Activated CD8-positive, alpha-beta T cell treated with anti-CD3 and anti-CD28 coated beads for 36 hours (primary cell): ENCODE results near the gene LTA. TPM values are rescaled to one million over a fixed set of nuclear protein-coding genes. Genes with fewer than 3 reads are reported as not detected.
"Not testable (repeated sequence)": the region's sequence is repeated elsewhere in the genome, so short reads cannot be mapped to it uniquely, and the experiment has no call there.

ENCODE experiments used
- ATAC-seq: fragments of 200-7000 bp; cut with Tn5 transposase; one replicate; pipeline ENCODE4 v1.10.0; 2021; ENCODE audit warnings: mild to moderate bottlenecking, moderate library complexity
- CTCF ChIA-PET: fragments of 350-600 bp; sonication (Branson Sonifier 250); formaldehyde crosslinking; loops from one replicate; lab custom pipeline; 2021; ENCODE audit warnings: antibody characterized with exemption; lab: Charles Lee
- POLR2A ChIA-PET: fragments of 350-600 bp; sonication (Branson Sonifier 250); formaldehyde crosslinking; loops from one replicate; lab custom pipeline; 2021; ENCODE audit warnings: antibody characterized with exemption; lab: Charles Lee
- DNase-seq: peaks from one replicate; pipeline ENCODE4 v3.0.0-alpha.2; 2020
- H3K27ac Mint-ChIP-seq: one replicate; pipeline ENCODE4 v1.8.0; 2021; ENCODE audit warnings: mild to moderate bottlenecking, mixed read lengths
- H3K27me3 Mint-ChIP-seq: one replicate; pipeline ENCODE4 v1.8.0; 2021; ENCODE audit warnings: mixed read lengths
- H3K36me3 Mint-ChIP-seq: one replicate; pipeline ENCODE4 v1.8.0; 2021; ENCODE audit warnings: low read depth, mixed read lengths
- H3K4me1 Mint-ChIP-seq: one replicate; pipeline ENCODE4 v1.8.0; 2021; ENCODE audit warnings: low read depth, mixed read lengths
- H3K4me3 Mint-ChIP-seq: one replicate; pipeline ENCODE4 v1.8.0; 2021; ENCODE audit warnings: mild to moderate bottlenecking, moderate library complexity, mixed read lengths
- H3K9me3 Mint-ChIP-seq: one replicate; pipeline ENCODE4 v1.8.0; 2021; ENCODE audit warnings: mixed read lengths
- CTCF ChIP-seq: fragments of 200-600 bp; IDR thresholded peaks from one replicate; pipeline ENCODE4 v1.8.0; 2022; ENCODE audit warnings: antibody characterized with exemption, mild to moderate bottlenecking
- intact Hi-C: fragments of 100-400 bp; cut with micrococcal nuclease; formaldehyde crosslinking; loops from one replicate; pipeline ENCODE4 v1.10.0; 2022
- total RNA-seq, 2 experiments: library from RNA; stranded (reverse); gene quantifications; one replicate each; pipeline ENCODE4 v1.2.3, GENCODE V29; 2021

The LTA gene
- total RNA-seq, 2 experiments from 2014 or later: 713 to 724 TPM

GRCh38 chr6:31586599-31587281 lies 14.7 kb downstream of the LTA start:
- TF ChIP-seq CTCF: no peak
- Mint-ChIP-seq H3K9me3 (no peaks in the 10 kb centered on the region), H3K27ac (peak overlapping the region; percentile 96), H3K27me3 (no peaks in the 10 kb centered on the region), H3K4me3 (peak overlapping the region; percentile 76), H3K4me1 (peaks cover 65% of the 10 kb centered on the region), H3K36me3 (peaks cover 30% of the 10 kb centered on the region)
- ATAC-seq (peak; percentile 36), DNase-seq (peak; percentile 57)
- intact Hi-C loops: no loop called here
- ChIA-PET CTCF (interaction anchor here (1.4 to 56.2 kb wide), 3 partner anchors 5 to 92 kb away, joined by 3 to 2542 read pairs (median 2542); partner anchors contain the start of genes ATP6V1G2, DDX39B, LST1 and LTA), POLR2A (interaction anchor here (0.9 to 35.7 kb wide), 9 partner anchors 3 to 277 kb away, joined by 3 to 1181 read pairs (median 4); partner anchors contain the start of genes ATP6V1G2, DDX39B, GPANK1 and LST1)

GRCh38 chr6:31587791-31588777 lies 16.0 kb downstream of the LTA start:
- intact Hi-C loops: no loop called here
- Mint-ChIP-seq H3K36me3 (peaks cover 20% of the 10 kb centered on the region), H3K9me3 (no peaks in the 10 kb centered on the region), H3K27ac (peak overlapping the region; percentile 96), H3K4me1 (peaks cover 67% of the 10 kb centered on the region), H3K27me3 (no peaks in the 10 kb centered on the region), H3K4me3 (peak overlapping the region; percentile 76)
- ATAC-seq (peak; percentile 13), DNase-seq (no peak)
- TF ChIP-seq CTCF: no peak
- POLR2A ChIA-PET: interaction anchor here (0.5 to 35.7 kb wide), 10 partner anchors 4 to 208 kb away, joined by 3 to 1181 read pairs (median 4); partner anchors contain the start of genes ATP6V1G2, DDX39B, GPANK1 and LST1
- CTCF ChIA-PET: interaction anchor here (1.4 to 56.2 kb wide), 3 partner anchors 4 to 93 kb away, joined by 3 to 2542 read pairs (median 2542); partner anchors contain the start of genes ATP6V1G2, DDX39B, LST1 and LTA

GRCh38 chr6:31588871-31589650 lies 17.0 kb downstream of the LTA start:
- intact Hi-C loops: no loop called here
- TF ChIP-seq CTCF: no peak
- ChIA-PET CTCF (interaction anchor here (38.9 to 56.2 kb wide), 2 partner anchors 3 to 28 kb away, joined by 2542 read pairs; partner anchors contain the start of genes ATP6V1G2, DDX39B, LST1 and LTA), POLR2A (interaction anchor here (0.7 to 34.3 kb wide), 5 partner anchors 10 to 39 kb away, joined by 3 to 1181 read pairs (median 5); partner anchors contain the start of genes LST1, LTA, LTB and TNF)
- peak overlapping the region; percentile 51 for H3K4me3 Mint-ChIP-seq
- peak overlapping the region; percentile 35 for H3K27ac Mint-ChIP-seq
- no peaks in the 10 kb centered on the region for H3K27me3 Mint-ChIP-seq
- no peaks in the 10 kb centered on the region for H3K9me3 Mint-ChIP-seq
- DNase-seq: no peak
- no peak for ATAC-seq
- peaks cover 19% of the 10 kb centered on the region for H3K36me3 Mint-ChIP-seq
- peaks cover 70% of the 10 kb centered on the region for H3K4me1 Mint-ChIP-seq

- H3K27me3 Mint-ChIP-seq, ATAC-seq, DNase-seq, H3K4me3 Mint-ChIP-seq, intact Hi-C loops, H3K27ac Mint-ChIP-seq, H3K9me3 Mint-ChIP-seq: not testable (repeated sequence)
- ChIA-PET POLR2A (interaction anchor here (1.1 to 34.3 kb wide), 2 partner anchors 20 to 49 kb away, joined by 3 to 1181 read pairs; partner anchors contain the start of genes DDX39B, LST1, LTA and LTB), CTCF (interaction anchor here (1.5 to 38.9 kb wide), 2 partner anchors 8 to 29 kb away, joined by 8 to 2542 read pairs; partner anchors contain the start of genes ATP6V1G2, DDX39B, LST1 and LTA)
- Mint-ChIP-seq H3K36me3 (peaks cover 19% of the 10 kb centered on the region), H3K4me1 (peaks cover 65% of the 10 kb centered on the region)
Observed at GRCh38 chr6:31590691-31591090, 18.6 kb downstream of the LTA start.
